BJ (cell line): ENCODE data around the gene ABCB1. TPM values are rescaled to one million over a fixed set of nuclear protein-coding genes. Genes with fewer than 3 reads are reported as not detected.
"Not testable (repeated sequence)": the region's sequence is repeated elsewhere in the genome, so short reads cannot be mapped to it uniquely, and the experiment has no call there.

Source experiments
- CTCF ChIA-PET: fragments of 350-600 bp; formaldehyde crosslinking; extraction: SDS; loops from one replicate; lab custom pipeline; 2021; ENCODE audit warnings: antibody characterized with exemption, inconsistent platforms; lab: Yijun Ruan, JAX
- POLR2A ChIA-PET: fragments of 300-600 bp; sonication (Branson Sonifier 250); formaldehyde crosslinking; extraction: SDS; loops from one replicate; lab custom pipeline; 2021; ENCODE audit warnings: antibody characterized with exemption; lab: Charles Lee
- DNase-seq: peaks from one replicate; pipeline ENCODE4 v3.0.0-alpha.2; 2011; ENCODE audit warnings: low read depth
- H3K27me3 ChIP-seq: 2 replicates; pipeline ENCODE4 v1.6.0; 2011; ENCODE audit warnings: low read length; ENCODE audit not compliant: control insufficient read depth, insufficient read depth
- H3K36me3 ChIP-seq: 2 replicates; pipeline ENCODE4 v1.5.1; 2011; ENCODE audit warnings: low read length; ENCODE audit not compliant: control insufficient read depth, insufficient read depth
- H3K4me3 ChIP-seq: 2 replicates; pipeline ENCODE4 v1.5.1; 2011; ENCODE audit warnings: low read depth, mild to moderate bottlenecking, control low read depth, low read length
- polyA plus RNA-seq: library from polyadenylated mRNA; depleted of rRNA; stranded (reverse); fragments of >200 nt; gene quantifications from 2 replicates; pipeline ENCODE4 v1.2.3, GENCODE V29; 2011
- TF ChIP-seq, protein P1 (sequence below): IDR thresholded peaks from 2 replicates; pipeline ENCODE4 v1.5.1; 2011; ENCODE audit warnings: low read depth, mild to moderate bottlenecking, control low read depth, inconsistent platforms, low read length, moderate library complexity; ENCODE audit not compliant: insufficient read depth

The ABCB1 gene
- polyA plus RNA-seq, 1 experiment: 0.25 TPM

GRCh38 chr7:87473986-87474385 lies 126.7 kb downstream of the ABCB1 start:
- Histone ChIP-seq H3K27me3 (peaks cover 7% of the 10 kb centered on the region), H3K36me3 (no peaks in the 10 kb centered on the region), H3K4me3 (no peak overlapping the region)
- ChIA-PET CTCF (no interaction called here), POLR2A (no interaction called here)
- peak; percentile 9 for DNase-seq
- TF ChIP-seq, protein P1, sequence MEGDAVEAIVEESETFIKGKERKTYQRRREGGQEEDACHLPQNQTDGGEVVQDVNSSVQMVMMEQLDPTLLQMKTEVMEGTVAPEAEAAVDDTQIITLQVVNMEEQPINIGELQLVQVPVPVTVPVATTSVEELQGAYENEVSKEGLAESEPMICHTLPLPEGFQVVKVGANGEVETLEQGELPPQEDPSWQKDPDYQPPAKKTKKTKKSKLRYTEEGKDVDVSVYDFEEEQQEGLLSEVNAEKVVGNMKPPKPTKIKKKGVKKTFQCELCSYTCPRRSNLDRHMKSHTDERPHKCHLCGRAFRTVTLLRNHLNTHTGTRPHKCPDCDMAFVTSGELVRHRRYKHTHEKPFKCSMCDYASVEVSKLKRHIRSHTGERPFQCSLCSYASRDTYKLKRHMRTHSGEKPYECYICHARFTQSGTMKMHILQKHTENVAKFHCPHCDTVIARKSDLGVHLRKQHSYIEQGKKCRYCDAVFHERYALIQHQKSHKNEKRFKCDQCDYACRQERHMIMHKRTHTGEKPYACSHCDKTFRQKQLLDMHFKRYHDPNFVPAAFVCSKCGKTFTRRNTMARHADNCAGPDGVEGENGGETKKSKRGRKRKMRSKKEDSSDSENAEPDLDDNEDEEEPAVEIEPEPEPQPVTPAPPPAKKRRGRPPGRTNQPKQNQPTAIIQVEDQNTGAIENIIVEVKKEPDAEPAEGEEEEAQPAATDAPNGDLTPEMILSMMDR: no peak

DNA sequence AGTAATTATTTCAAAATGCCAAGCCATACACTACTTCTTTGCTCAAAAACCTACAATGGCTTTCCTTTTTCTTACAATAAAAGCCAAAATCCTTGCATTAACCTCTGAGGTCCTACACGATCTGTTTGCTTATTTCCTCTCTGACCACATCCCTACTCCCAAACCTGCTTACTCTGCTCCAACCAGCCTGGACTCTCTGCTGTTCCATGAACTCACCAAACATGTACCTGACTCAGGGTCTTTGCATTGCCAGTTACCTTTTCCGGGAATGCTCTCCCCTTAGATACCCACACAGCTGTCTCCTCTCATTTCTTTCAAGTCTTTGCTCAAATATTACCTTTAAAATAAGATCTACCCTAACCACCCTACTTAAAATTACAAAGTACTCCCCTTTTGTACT lies 127.5 kb downstream of the ABCB1 start:
- peaks cover 7% of the 10 kb centered on the region for H3K27me3 ChIP-seq
- no peaks in the 10 kb centered on the region for H3K36me3 ChIP-seq
- ChIA-PET CTCF (no interaction called here), POLR2A (no interaction called here)
- no peak for DNase-seq
- TF ChIP-seq, protein P1: no peak
- H3K4me3 ChIP-seq: no peak overlapping the region

DNA sequence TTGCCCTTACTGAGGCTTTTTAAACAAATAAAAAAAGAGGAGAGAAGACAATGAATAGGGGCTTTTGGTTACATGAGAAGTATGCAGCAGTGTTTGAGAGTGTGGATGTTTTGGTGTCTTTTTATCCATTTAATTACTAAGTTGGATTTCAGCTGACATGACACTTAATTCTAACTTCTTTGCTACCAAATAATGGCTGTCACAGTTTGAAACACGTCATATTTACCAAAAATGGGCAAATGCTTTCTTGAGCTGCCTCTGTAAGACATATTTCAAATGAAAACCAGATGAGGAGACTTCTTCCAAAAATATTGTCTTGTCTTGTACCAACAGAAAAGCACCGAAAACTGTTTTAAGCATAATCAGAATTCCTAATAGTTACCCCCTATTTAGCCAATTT lies 129.2 kb downstream of the ABCB1 start:
- Histone ChIP-seq H3K36me3 (no peaks in the 10 kb centered on the region), H3K27me3 (peaks cover 6% of the 10 kb centered on the region), H3K4me3 (no peak overlapping the region)
- TF ChIP-seq, protein P1: no peak
- DNase-seq: no peak
- POLR2A ChIA-PET: no interaction called here
- CTCF ChIA-PET: no interaction called here

- DNase-seq, POLR2A ChIA-PET, CTCF ChIA-PET, H3K36me3 ChIP-seq, H3K27me3 ChIP-seq, H3K4me3 ChIP-seq: not testable (repeated sequence)
Observed at GRCh38 chr7:87469204-87469603, 131.5 kb downstream of the ABCB1 start.

DNA sequence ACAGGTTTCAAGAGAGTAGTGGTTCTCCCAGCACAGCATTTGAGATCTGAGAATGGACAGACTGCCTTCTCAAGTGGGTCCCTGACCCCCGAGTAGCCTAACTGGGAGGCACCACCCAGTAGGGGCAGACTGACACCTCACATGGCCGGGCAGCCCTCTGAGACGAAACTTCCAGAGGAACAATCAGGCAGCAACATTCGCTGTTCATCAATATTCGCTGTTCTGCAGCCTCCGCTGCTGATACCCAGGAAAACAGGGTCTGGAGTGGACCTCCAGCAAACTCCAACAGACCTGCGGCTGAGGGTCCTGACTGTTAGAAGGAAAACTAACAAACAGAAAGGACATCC lies 135.2 kb downstream of the ABCB1 start:
- CTCF ChIA-PET, H3K27me3 ChIP-seq, H3K4me3 ChIP-seq, DNase-seq, H3K36me3 ChIP-seq, POLR2A ChIA-PET: not testable (repeated sequence)

- CTCF ChIA-PET, POLR2A ChIA-PET: not testable (repeated sequence)
Observed at GRCh38 chr7:87464830-87465533, 135.7 kb downstream of the ABCB1 start.

GRCh38 chr7:87463982-87464381 lies 136.7 kb downstream of the ABCB1 start:
- CTCF ChIA-PET: no interaction called here
- POLR2A ChIA-PET: no interaction called here

More at GRCh38 chr7:87464830-87465533, 135.7 kb downstream of the ABCB1 start:
- DNase-seq, H3K36me3 ChIP-seq, H3K4me3 ChIP-seq, H3K27me3 ChIP-seq: not testable (repeated sequence)

DNA sequence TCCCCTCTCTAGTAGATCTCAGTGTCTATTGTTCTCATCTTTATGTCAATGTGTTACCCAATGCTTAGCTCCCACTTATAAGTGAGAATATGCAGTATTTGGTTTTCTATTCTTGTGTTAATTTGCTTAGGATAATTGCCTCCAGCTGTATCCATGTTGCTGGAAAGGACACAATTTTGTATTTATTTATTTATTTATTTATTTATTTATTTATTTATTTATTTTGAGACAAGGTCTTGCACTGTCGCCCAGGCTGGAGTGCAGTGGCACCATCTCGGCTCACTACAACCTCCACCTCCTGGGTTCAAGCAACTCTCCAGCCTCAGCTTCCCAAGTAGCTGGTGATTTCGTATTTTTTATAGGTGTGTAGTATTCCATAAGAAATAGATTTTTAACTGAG lies 140.2 kb downstream of the ABCB1 start:
- POLR2A ChIA-PET: not testable (repeated sequence)
- CTCF ChIA-PET: interaction anchor here (0.7 kb wide), 1 partner anchor 95 kb away, joined by 3 read pairs; no protein-coding TSS in a partner anchor

More at GRCh38 chr7:87463982-87464381, 136.7 kb downstream of the ABCB1 start:
- Histone ChIP-seq H3K4me3 (no peak overlapping the region), H3K27me3 (no peaks in the 10 kb centered on the region), H3K36me3 (no peaks in the 10 kb centered on the region)
- TF ChIP-seq, protein P1: no peak
- DNase-seq: no peak

More for the DNA sequence above, 140.2 kb downstream of the ABCB1 start:
- not testable (repeated sequence) for H3K4me3 ChIP-seq, H3K36me3 ChIP-seq, DNase-seq, H3K27me3 ChIP-seq
